Measurements from ENCODE around the gene RER1. TPM values are rescaled to one million over a fixed set of nuclear protein-coding genes. Genes with fewer than 3 reads are reported as not detected.
A peak's percentile ranks its signal among the peaks of the same experiment; 100 is the strongest.

The RER1 gene
- total and polyA plus RNA-seq, 7 donors: 68.8 to 119 (median 90.0) TPM

GRCh38 chr1:2350501-2350900 is 41.1 kb upstream of the RER1 start:
- no peaks in the 10 kb centered on the region for H3K4me1 ChIP-seq
- 74 to 77% (median 76%) methylated on average over 10 of the region's 10 CpGs for WGBS, 3 donors
- H3K4me3 ChIP-seq: no peak overlapping the region
- H3K36me3 ChIP-seq (ENCODE audit: insufficient read depth in 1 of 2, low read depth in 1 of 2): no peaks in the 10 kb centered on the region
- no peaks in the 10 kb centered on the region for H3K27me3 ChIP-seq (ENCODE audit: insufficient read depth in 3 of 3, low read length in 2 of 3)
- intact Hi-C loops (cut with DNase I): no loop called here
- ATAC-seq (no peak), DNase-seq (peak; percentile 11 to 23)
- no peaks in the 10 kb centered on the region for H3K9me3 ChIP-seq
- no peak for TF ChIP-seq CTCF (IDR thresholded peaks at IDR 0.05)
- no peak overlapping the region for H3K27ac ChIP-seq

DNA sequence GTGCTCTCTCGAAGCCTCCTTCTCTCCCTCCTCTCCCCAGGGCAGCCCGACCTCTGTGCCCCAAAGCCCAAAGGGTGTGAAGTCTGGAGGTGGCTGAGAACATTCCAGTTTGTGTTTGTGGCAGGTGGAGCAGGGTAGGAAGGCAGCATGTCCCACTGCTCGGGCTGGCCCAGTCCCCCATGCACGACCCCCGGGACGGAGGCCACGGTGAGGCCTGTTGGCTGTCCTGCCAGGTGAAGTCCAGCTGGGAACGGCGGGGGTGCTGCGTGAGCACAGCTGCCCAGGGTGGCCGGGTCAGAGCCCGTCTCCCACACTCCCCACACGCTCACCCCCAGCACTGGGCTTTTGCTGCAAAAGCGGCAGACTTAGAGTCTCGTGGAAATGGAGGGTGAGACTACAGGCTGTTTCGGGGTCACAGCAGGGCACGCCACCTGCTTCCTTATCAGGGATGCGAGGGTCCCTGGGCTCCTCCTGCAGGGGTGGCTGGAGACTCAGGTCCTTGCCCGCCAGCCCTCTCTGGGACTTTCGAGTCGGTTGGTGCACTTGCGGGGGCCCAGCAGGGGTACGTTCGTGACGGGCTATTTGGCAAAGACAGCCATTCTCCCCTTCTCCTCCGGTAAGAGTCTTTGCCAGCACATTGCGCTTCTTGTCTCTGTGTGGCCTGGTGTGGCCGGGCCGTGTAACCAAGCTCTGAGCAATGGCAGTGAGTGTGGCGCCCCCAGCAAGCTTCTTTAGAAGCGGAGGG is 40.6 kb upstream of the RER1 start:
- DNase-seq (peak; percentile 8 to 32), ATAC-seq (no peak)
- Histone ChIP-seq H3K4me1 (no peaks in the 10 kb centered on the region), H3K27ac (no peak overlapping the region), H3K4me3 (no peak overlapping the region), H3K9me3 (no peaks in the 10 kb centered on the region), H3K27me3 (ENCODE audit: insufficient read depth in 3 of 3, low read length in 2 of 3) (no peaks in the 10 kb centered on the region), H3K36me3 (ENCODE audit: insufficient read depth in 1 of 2, low read depth in 1 of 2) (no peaks in the 10 kb centered on the region)
- WGBS, 3 donors: 76 to 82% (median 79%) methylated on average over 28 to 31 of the region's 31 CpGs
- intact Hi-C loops (cut with DNase I): no loop called here
- TF ChIP-seq CTCF (IDR thresholded peaks at IDR 0.05): no peak

- intact Hi-C loops (cut with DNase I): no loop called here
- Histone ChIP-seq H3K27ac (no peak overlapping the region), H3K9me3 (no peaks in the 10 kb centered on the region), H3K4me3 (no peak overlapping the region), H3K36me3 (ENCODE audit: insufficient read depth in 1 of 2, low read depth in 1 of 2) (no peaks in the 10 kb centered on the region), H3K27me3 (ENCODE audit: insufficient read depth in 3 of 3, low read length in 2 of 3) (no peaks in the 10 kb centered on the region), H3K4me1 (no peaks in the 10 kb centered on the region)
- DNase-seq (no peak), ATAC-seq (no peak)
- TF ChIP-seq CTCF (IDR thresholded peaks at IDR 0.05): no peak
- 85 to 91% (median 85%) methylated on average over 8 of the region's 8 CpGs for WGBS, 3 donors
Measured at GRCh38 chr1:2351723-2352122, 39.9 kb upstream of the RER1 start.

- intact Hi-C loops (cut with DNase I): no loop called here
- H3K36me3 ChIP-seq (ENCODE audit: insufficient read depth in 1 of 2, low read depth in 1 of 2): no peaks in the 10 kb centered on the region
- TF ChIP-seq CTCF (IDR thresholded peaks at IDR 0.05): no peak
- no peaks in the 10 kb centered on the region for H3K27me3 ChIP-seq (ENCODE audit: insufficient read depth in 3 of 3, low read length in 2 of 3)
- no peak overlapping the region for H3K27ac ChIP-seq
- no peaks in the 10 kb centered on the region for H3K9me3 ChIP-seq
- 93 to 95% (median 93%) methylated on average over 11 of the region's 11 CpGs for WGBS, 3 donors
- no peaks in the 10 kb centered on the region for H3K4me1 ChIP-seq
- DNase-seq (peak; percentile 7 to 19), ATAC-seq (no peak)
- H3K4me3 ChIP-seq: no peak overlapping the region
Measured at GRCh38 chr1:2352341-2352896, 39.2 kb upstream of the RER1 start.

Data from psoas muscle (tissue), 8 donors.